Astrocyte (in vitro differentiated cells and primary cell): ENCODE measurements around the gene FGF2.

ENCODE experiments used
- CTCF ChIP-seq: IDR thresholded peaks from 2 replicates; pipeline ENCODE4 v1.5.1; 2011; ENCODE audit warnings: low read depth, mild to moderate bottlenecking, inconsistent platforms, low read length, moderate library complexity; ENCODE audit not compliant: insufficient read depth
- EZH2 ChIP-seq: IDR thresholded peaks from 2 replicates; pipeline ENCODE4 v1.6.1; 2012; ENCODE audit warnings: mild to moderate bottlenecking, low read length, inconsistent platforms; ENCODE audit not compliant: insufficient read depth

- no peak for TF ChIP-seq CTCF
- no peak for TF ChIP-seq EZH2
These were observed 3.9 kb downstream of the FGF2 start for GRCh38 chr4:122830426-122831095.
